DLD1 (cell line): ENCODE measurements around the gene ANKS4B.
"Not testable (repeated sequence)": the region's sequence is repeated elsewhere in the genome, so short reads cannot be mapped to it uniquely, and the experiment has no call there.

ENCODE experiments used
- in situ Hi-C: cut with HindIII; loops from 2 replicates; pipeline ENCODE4 v1.10.0; 2017; ENCODE audit warnings: low sequenced_read_pairs

The ANKS4B gene

DNA sequence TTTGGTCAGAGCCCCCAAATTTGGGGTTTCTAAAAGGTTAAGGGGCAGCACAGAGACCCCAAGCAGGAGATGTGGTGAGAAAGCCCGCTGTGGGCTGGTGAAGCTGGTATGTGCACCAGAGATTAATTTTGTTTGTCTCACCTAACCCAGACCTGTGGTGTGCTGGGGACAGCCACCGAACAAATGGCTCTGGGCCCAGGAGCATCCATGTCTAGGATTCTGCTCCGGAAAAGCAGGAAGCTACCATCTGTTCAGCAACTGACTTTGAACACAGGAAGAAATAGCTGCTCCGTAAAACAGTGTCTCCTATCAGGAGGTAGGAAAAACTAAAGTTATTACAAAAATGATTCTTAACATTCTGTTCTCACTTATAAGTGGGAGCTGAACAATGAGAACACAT, 19.4 kb upstream of the ANKS4B start:
- in situ Hi-C loops = no loop called here

GRCh38 chr16:21217121-21217520, 16.4 kb upstream of the ANKS4B start:
- in situ Hi-C loops = no loop called here

GRCh38 chr16:21218153-21218552, 15.3 kb upstream of the ANKS4B start:
- in situ Hi-C loops = no loop called here

- in situ Hi-C loops = no loop called here
Measured at GRCh38 chr16:21219551-21219950, 13.9 kb upstream of the ANKS4B start.

DNA sequence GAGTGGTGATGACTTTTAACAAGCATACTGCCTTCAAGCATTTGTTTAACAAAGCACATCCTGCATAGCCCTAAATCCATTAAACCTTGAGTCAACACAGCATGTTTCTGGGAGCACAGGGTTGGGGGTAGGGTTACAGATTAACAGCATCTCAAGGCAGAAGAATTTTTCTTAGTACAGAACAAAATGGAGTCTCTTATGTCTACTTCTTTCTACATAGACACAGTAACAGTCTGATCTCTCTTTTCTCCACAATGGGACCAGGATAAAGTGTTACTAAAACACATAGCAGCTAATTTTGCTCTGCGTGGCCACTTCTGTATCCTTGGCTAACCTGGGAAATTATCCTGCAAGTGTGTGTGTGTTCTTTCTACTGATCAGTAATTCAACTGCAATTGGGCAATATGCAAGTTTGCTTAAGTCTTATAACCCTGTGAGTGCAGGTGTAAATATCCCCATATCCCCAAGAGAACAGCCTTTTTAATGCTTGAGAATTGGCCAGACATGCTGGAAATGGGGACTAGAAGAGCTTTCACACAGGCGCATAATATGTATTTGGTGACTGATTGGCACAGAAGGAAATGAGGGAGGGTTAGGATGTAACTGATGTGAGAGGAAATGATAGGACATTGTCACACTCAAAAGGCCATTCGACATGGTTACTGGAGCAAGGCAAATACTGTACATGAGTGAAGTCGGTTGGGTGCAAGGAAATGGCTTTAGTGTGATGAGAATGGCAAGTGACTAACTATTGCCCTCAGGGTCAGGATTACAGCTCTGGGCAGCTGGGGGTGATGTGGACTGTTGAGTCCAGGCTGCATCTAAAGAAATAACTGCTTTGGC, 10.8 kb upstream of the ANKS4B start:
- in situ Hi-C loops = no loop called here

DNA sequence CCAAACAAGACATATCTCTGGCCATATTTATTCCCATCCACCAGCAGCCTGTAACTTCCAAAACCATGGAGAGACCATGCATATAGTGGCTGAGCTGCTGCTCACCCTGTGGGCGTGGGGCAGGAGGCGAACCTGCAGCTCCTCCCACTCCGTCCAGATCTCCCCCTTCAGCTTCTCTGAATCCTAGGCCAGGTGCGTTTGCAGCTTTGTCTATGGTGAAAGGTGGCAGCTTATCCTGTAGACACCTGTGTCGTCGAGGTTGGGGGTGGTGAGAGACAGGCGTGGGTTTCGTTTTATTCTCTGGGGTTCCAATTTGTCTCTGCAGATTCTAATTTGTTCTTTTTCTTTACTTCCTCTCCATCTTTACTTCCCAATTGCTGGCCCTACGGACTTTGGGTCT, 9.7 kb upstream of the ANKS4B start:
- in situ Hi-C loops = no loop called here

- in situ Hi-C loops = no loop called here
Measured at GRCh38 chr16:21224800-21225199, 8.7 kb upstream of the ANKS4B start.

- in situ Hi-C loops = no loop called here
Measured at GRCh38 chr16:21226749-21227148, 6.8 kb upstream of the ANKS4B start.

- in situ Hi-C loops = no loop called here
Measured at GRCh38 chr16:21227866-21228265, 5.6 kb upstream of the ANKS4B start.

- in situ Hi-C loops = no loop called here
Measured at GRCh38 chr16:21228361-21228872, 5.1 kb upstream of the ANKS4B start.

- in situ Hi-C loops = no loop called here
Measured at GRCh38 chr16:21233045-21233520, 416 bp upstream of the ANKS4B start.

GRCh38 chr16:21235199-21235585, 1.7 kb downstream of the ANKS4B start:
- in situ Hi-C loops = no loop called here

- in situ Hi-C loops = no loop called here
Measured at GRCh38 chr16:21236831-21237230, 3.3 kb downstream of the ANKS4B start.

DNA sequence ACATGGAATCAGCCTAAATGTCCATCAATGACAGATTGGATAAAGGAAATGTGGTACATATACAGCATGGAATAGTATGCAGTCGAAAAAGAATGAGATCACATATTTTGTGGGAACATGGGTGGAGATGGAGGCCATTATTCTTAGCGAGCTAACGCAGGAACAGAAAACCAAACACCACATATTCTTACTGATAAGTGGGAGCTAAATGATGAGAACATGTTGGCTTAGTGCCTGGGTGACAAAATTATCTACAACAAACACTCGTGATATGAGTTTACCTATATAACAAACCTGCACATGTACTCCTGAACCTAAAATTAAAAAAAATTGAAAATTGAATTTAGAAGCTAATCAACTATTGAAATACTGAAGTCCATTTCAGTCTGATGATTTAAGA, 6.1 kb downstream of the ANKS4B start:
- in situ Hi-C loops = no loop called here

- in situ Hi-C loops = no loop called here
Measured at GRCh38 chr16:21242756-21243155, 9.3 kb downstream of the ANKS4B start.

- in situ Hi-C loops = no loop called here
Measured at GRCh38 chr16:21244518-21245215, 11.2 kb downstream of the ANKS4B start.

DNA sequence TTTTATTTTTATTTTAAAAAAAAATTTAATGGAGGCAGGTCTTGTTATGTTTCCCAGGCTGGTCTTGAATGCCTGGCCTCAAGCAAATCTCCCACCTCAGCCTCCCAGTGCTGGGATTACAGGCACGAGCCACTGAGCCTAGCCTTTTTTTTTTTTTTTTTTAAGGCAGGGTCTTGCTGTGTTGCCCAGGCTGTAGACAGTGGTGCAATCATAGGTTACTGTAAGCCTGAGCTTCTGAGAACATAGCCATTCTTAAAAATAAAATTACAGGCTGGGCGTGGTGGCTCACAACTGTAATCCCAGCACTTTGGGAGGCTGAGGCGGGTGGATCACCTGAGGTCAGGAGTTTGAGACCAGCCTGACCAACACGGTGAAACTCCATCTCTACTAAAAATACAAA, 14.7 kb downstream of the ANKS4B start:
- in situ Hi-C loops = not testable (repeated sequence)

- in situ Hi-C loops = no loop called here
Measured at GRCh38 chr16:21250072-21250923, 16.8 kb downstream of the ANKS4B start.

DNA sequence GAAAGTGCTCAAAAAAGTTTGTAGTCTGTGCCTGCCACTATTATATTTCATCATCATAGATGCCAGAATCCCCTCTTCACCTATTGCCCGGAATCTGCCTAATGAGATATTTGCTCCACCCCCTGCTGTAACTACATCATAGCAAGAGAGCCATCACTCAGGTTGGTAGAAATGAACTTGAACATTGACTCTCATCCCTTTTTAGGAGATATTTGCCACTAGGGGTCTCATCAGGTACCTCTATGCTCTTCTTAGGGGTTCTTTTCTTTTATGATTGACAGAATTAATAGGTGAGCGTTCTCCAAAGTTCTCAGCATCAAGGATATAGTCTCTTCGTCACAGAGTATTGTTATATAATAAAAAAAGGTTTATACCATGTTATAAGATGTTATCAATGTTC, 20.0 kb downstream of the ANKS4B start:
- in situ Hi-C loops = no loop called here

DNA sequence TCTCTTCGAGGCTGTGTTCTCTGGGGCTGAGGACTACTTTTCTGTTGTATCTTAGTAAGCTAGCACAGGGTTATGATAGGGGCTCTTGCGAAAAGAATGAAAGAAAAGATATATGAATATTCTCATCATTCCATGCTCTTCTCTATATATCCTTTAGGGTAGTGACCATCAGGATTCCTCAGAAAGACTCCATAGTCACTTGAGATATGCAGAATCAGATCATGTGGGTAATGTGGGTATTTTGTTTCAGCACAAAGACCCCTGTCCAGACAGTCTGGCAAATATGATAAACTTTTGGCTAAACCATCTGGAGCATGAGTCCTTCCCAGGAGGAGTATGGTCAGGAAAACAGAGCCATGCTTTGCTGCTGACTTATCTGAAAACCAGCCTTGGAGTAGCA, 23.1 kb downstream of the ANKS4B start:
- in situ Hi-C loops = no loop called here

DNA sequence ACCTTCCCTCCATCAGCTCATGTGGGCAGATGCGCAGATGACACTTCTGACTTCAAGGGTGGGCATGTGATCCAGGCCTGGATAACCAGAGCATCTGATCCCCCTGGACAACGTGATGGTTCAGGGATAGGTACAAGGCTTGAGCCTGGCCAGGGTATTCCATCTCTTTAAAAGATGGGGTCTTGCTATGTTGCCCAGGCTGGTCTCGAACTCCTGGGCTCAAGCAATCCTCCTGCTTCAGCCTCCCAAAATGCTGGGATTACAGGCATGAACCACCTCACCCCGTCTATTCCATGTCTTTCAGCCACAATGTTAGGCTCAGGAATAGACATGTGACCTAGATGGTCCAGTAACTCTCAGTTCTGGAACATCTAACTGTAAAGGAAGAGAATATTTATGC, 23.8 kb downstream of the ANKS4B start:
- in situ Hi-C loops = no loop called here
